RWPE1 (cell line): ENCODE measurements around the gene EDARADD.

Source experiments
- CTCF ChIA-PET: fragments of 350-600 bp; sonication (Branson Sonifier 250); formaldehyde crosslinking; extraction: SDS; loops from one replicate; lab custom pipeline; 2021; lab: Yijun Ruan, JAX
- POLR2A ChIA-PET: fragments of 400-600 bp; formaldehyde crosslinking; extraction: SDS; loops from one replicate; lab custom pipeline; 2020; ENCODE audit warnings: antibody characterized with exemption; ENCODE audit not compliant: low non-redundant PET; lab: Yijun Ruan, JAX
- DNase-seq: peaks from one replicate; pipeline ENCODE4 v3.0.0; 2012; ENCODE audit warnings: low spot score
- H3K27ac ChIP-seq: fragments of 450-650 bp; 2 replicates; pipeline ENCODE4 v1.5.1; 2017
- CTCF ChIP-seq: fragments of 450-650 bp; conservative IDR thresholded peaks from 2 replicates; pipeline ENCODE4 v1.5.1; 2017; ENCODE audit warnings: low read depth, mild to moderate bottlenecking

The EDARADD gene

GRCh38 chr1:236471096-236471495, 77.0 kb downstream of the EDARADD start:
- no peak overlapping the region for H3K27ac ChIP-seq
- no peak for DNase-seq
- ChIA-PET CTCF (no interaction called here), POLR2A (no interaction called here)
- no peak for TF ChIP-seq CTCF

- CTCF ChIA-PET, result no interaction called here
- H3K27ac ChIP-seq, result no peak overlapping the region
These were observed 77.6 kb downstream of the EDARADD start for GRCh38 chr1:236471653-236472052.

GRCh38 chr1:236472850-236473788, 79.0 kb downstream of the EDARADD start:
- ChIA-PET CTCF (interaction anchor here (0.6 kb wide), 1 partner anchor 12 kb away, joined by 5 read pairs; no protein-coding TSS in a partner anchor), POLR2A (no interaction called here)
- TF ChIP-seq CTCF, result no peak
- no peak for DNase-seq
- H3K27ac ChIP-seq, result no peak overlapping the region

More at GRCh38 chr1:236471653-236472052, 77.6 kb downstream of the EDARADD start:
- TF ChIP-seq CTCF, result no peak
- POLR2A ChIA-PET, result no interaction called here
- DNase-seq, result no peak

- DNase-seq, result no peak
- CTCF ChIA-PET, result no interaction called here
- POLR2A ChIA-PET, result no interaction called here
- TF ChIP-seq CTCF, result no peak
- H3K27ac ChIP-seq, result no peak overlapping the region
These were observed 81.9 kb downstream of the EDARADD start for GRCh38 chr1:236476019-236476418.

- ChIA-PET CTCF (interaction anchor here (0.6 kb wide), 1 partner anchor 105 kb away, joined by 3 read pairs; no protein-coding TSS in a partner anchor), POLR2A (no interaction called here)
- no peak for DNase-seq
- no peak overlapping the region for H3K27ac ChIP-seq
- no peak for TF ChIP-seq CTCF
These were observed 86.8 kb downstream of the EDARADD start for GRCh38 chr1:236480758-236481436.

- POLR2A ChIA-PET, result no interaction called here
- TF ChIP-seq CTCF, result no peak
- CTCF ChIA-PET, result no interaction called here
- no peak overlapping the region for H3K27ac ChIP-seq
- DNase-seq, result no peak
These were observed 90.4 kb downstream of the EDARADD start for GRCh38 chr1:236484310-236484971.
